CD4-positive, alpha-beta memory T cell (primary cell): ENCODE results near the gene KCNQ1. TPM values are rescaled to one million over a fixed set of nuclear protein-coding genes. Genes with fewer than 3 reads are reported as not detected.
A peak's percentile ranks its signal among the peaks of the same experiment; 100 is the strongest.

Experiments
- CTCF ChIA-PET: fragments of 350-600 bp; sonication (Branson Sonifier 250); formaldehyde crosslinking; loops from one replicate; lab custom pipeline; 2021; ENCODE audit warnings: inconsistent platforms; ENCODE audit not compliant: partially characterized antibody; lab: Charles Lee
- POLR2A ChIA-PET: fragments of 350-600 bp; sonication (Branson Sonifier 250); formaldehyde crosslinking; loops from one replicate; lab custom pipeline; 2021; ENCODE audit not compliant: partially characterized antibody; lab: Charles Lee
- DNase-seq, 5 donors: peaks; one replicate each; pipeline versions ENCODE4 v3.0.0 to v3.0.0-alpha.2; 2020 to 2022; ENCODE audit warnings: mixed read lengths in 1 of 5
- H3K27ac ChIP-seq: one replicate; pipeline ENCODE4 v1.7.0; 2013; ENCODE audit warnings: low read depth, low read length
- H3K27me3 ChIP-seq: 2 replicates; pipeline ENCODE4 v1.7.0; 2013; ENCODE audit warnings: mild to moderate bottlenecking, low read length, moderate library complexity; ENCODE audit not compliant: insufficient read depth
- H3K36me3 ChIP-seq: 2 replicates; pipeline ENCODE4 v1.7.0; 2013; ENCODE audit warnings: mild to moderate bottlenecking, low read length, moderate library complexity; ENCODE audit not compliant: insufficient read depth
- H3K4me1 ChIP-seq: 2 replicates; pipeline ENCODE4 v1.7.0; 2013; ENCODE audit warnings: mild to moderate bottlenecking, low read length, moderate library complexity; ENCODE audit not compliant: insufficient read depth
- H3K4me3 ChIP-seq, 2 donors: one replicate each; pipeline ENCODE4 v1.7.0; 2013; ENCODE audit warnings: low read length in 2 of 2, mild to moderate bottlenecking in 1 of 2
- H3K9me3 ChIP-seq, 2 donors: one replicate each; pipeline ENCODE4 v1.7.0; 2013; ENCODE audit warnings: low read length in 2 of 2, control low read depth in 1 of 2; ENCODE audit not compliant: control insufficient read depth in 1 of 2
- H3K27ac Mint-ChIP-seq, 7 donors: one replicate each; pipeline ENCODE4 v1.8.0; 2020 to 2021; ENCODE audit warnings: mixed read lengths in 7 of 7, mild to moderate bottlenecking in 6 of 7, inconsistent platforms in 3 of 7, moderate library complexity in 3 of 7
- H3K27me3 Mint-ChIP-seq, 2 donors: one replicate each; pipeline ENCODE4 v1.8.0; 2020 to 2021; ENCODE audit warnings: mixed read lengths in 2 of 2
- H3K36me3 Mint-ChIP-seq, 2 donors: one replicate each; pipeline ENCODE4 v1.8.0; 2020 to 2021; ENCODE audit warnings: mixed read lengths in 2 of 2, inconsistent platforms in 1 of 2, mild to moderate bottlenecking in 1 of 2
- H3K4me1 Mint-ChIP-seq, 4 donors: one replicate each; pipeline ENCODE4 v1.8.0; 2020 to 2021; ENCODE audit warnings: mixed read lengths in 4 of 4, mild to moderate bottlenecking in 1 of 4
- H3K4me3 Mint-ChIP-seq, 8 donors: one replicate each; pipeline ENCODE4 v1.8.0; 2020 to 2021; ENCODE audit warnings: mixed read lengths in 8 of 8, mild to moderate bottlenecking in 7 of 8, moderate library complexity in 6 of 8, inconsistent platforms in 3 of 8
- H3K9me3 Mint-ChIP-seq, 8 donors: one replicate each; pipeline ENCODE4 v1.8.0; 2020 to 2021; ENCODE audit warnings: mixed read lengths in 8 of 8, mild to moderate bottlenecking in 5 of 8, inconsistent platforms in 3 of 8, moderate library complexity in 1 of 8
- intact Hi-C: fragments of 100-400 bp; cut with micrococcal nuclease; formaldehyde crosslinking; loops from one replicate; pipeline ENCODE4 v1.15.1; 2023
- polyA plus RNA-seq, 2 donors: library from polyadenylated mRNA; unstranded; fragments of 300-500 nt; fragmentation: Illumina TruSeq; gene quantifications; one replicate each; pipeline ENCODE4 v1.2.3, GENCODE V29; 2021
- total RNA-seq, 2 experiments: library from RNA; stranded (reverse); gene quantifications; one replicate each; pipeline ENCODE4 v1.2.3, GENCODE V29; 2021

KCNQ1 gene
- total and polyA plus RNA-seq, 4 experiments from 2014 or later: 5.4 to 21.7 (median 21.5) TPM

- Mint-ChIP-seq H3K4me3 (no peak overlapping the region), H3K4me1 (peaks cover 0 to 2% (median under 1%) of the 10 kb centered on the region in 4 donors), H3K27ac (no peak overlapping the region), H3K36me3 (peaks cover 2 to 4% of the 10 kb centered on the region in 2 donors), H3K27me3 (no peaks in the 10 kb centered on the region), H3K9me3 (peaks cover 0 to 4% (median 0%) of the 10 kb centered on the region in 8 donors)
- no peaks in the 10 kb centered on the region for H3K9me3 ChIP-seq
- ChIA-PET POLR2A (no interaction called here), CTCF (no interaction called here)
- no peaks in the 10 kb centered on the region for H3K27me3 ChIP-seq
- H3K27ac ChIP-seq: no peak overlapping the region
- H3K36me3 ChIP-seq: no peaks in the 10 kb centered on the region
- H3K4me1 ChIP-seq: no peaks in the 10 kb centered on the region
- no peak for DNase-seq
- H3K4me3 ChIP-seq: no peak overlapping the region
- intact Hi-C loops: no loop called here
These were observed 358.6 kb downstream of the KCNQ1 start for GRCh38 chr11:2803186-2804091.

GRCh38 chr11:2804189-2804588 lies 359.4 kb downstream of the KCNQ1 start:
- no peak for DNase-seq
- H3K9me3 ChIP-seq: no peaks in the 10 kb centered on the region
- H3K4me3 Mint-ChIP-seq: no peak overlapping the region
- H3K36me3 Mint-ChIP-seq: peaks cover 2 to 3% of the 10 kb centered on the region in 2 donors
- H3K4me1 Mint-ChIP-seq: peaks cover 0 to 5% (median 4%) of the 10 kb centered on the region in 4 donors
- CTCF ChIA-PET: no interaction called here
- intact Hi-C loops: no loop called here
- H3K27me3 Mint-ChIP-seq: no peaks in the 10 kb centered on the region
- POLR2A ChIA-PET: no interaction called here
- peaks cover 0 to 3% (median 0%) of the 10 kb centered on the region in 8 donors for H3K9me3 Mint-ChIP-seq
- H3K27me3 ChIP-seq: no peaks in the 10 kb centered on the region
- H3K4me1 ChIP-seq: no peaks in the 10 kb centered on the region
- no peak overlapping the region for H3K27ac ChIP-seq
- H3K36me3 ChIP-seq: no peaks in the 10 kb centered on the region
- H3K27ac Mint-ChIP-seq: no peak overlapping the region
- no peak overlapping the region for H3K4me3 ChIP-seq

GRCh38 chr11:2804701-2805387 lies 360.0 kb downstream of the KCNQ1 start:
- no peaks in the 10 kb centered on the region for H3K27me3 ChIP-seq
- ChIA-PET POLR2A (no interaction called here), CTCF (no interaction called here)
- no peaks in the 10 kb centered on the region for H3K36me3 ChIP-seq
- Mint-ChIP-seq H3K4me3 (peak overlapping the region in 1 of 8 donors; percentile 15), H3K27ac (no peak overlapping the region), H3K27me3 (no peaks in the 10 kb centered on the region), H3K9me3 (peaks cover 0 to 2% (median 0%) of the 10 kb centered on the region in 8 donors), H3K4me1 (peaks cover 5 to 10% (median 8%) of the 10 kb centered on the region in 4 donors), H3K36me3 (peaks cover 2 to 6% of the 10 kb centered on the region in 2 donors)
- H3K9me3 ChIP-seq: no peaks in the 10 kb centered on the region
- no peak overlapping the region for H3K4me3 ChIP-seq
- intact Hi-C loops: no loop called here
- no peak for DNase-seq
- H3K4me1 ChIP-seq: no peaks in the 10 kb centered on the region
- no peak overlapping the region for H3K27ac ChIP-seq

GRCh38 chr11:2805388-2806056 lies 360.7 kb downstream of the KCNQ1 start:
- DNase-seq: no peak
- no peak overlapping the region for H3K4me3 Mint-ChIP-seq
- H3K27ac ChIP-seq: no peak overlapping the region
- peaks cover 5 to 13% (median 8%) of the 10 kb centered on the region in 4 donors for H3K4me1 Mint-ChIP-seq
- peak overlapping the region in 1 of 7 donors; percentile 81 for H3K27ac Mint-ChIP-seq
- H3K27me3 Mint-ChIP-seq: no peaks in the 10 kb centered on the region
- H3K27me3 ChIP-seq: no peaks in the 10 kb centered on the region
- intact Hi-C loops: no loop called here
- H3K36me3 Mint-ChIP-seq: peaks cover 2 to 6% of the 10 kb centered on the region in 2 donors
- no peaks in the 10 kb centered on the region for H3K4me1 ChIP-seq
- no peaks in the 10 kb centered on the region for H3K9me3 ChIP-seq
- ChIA-PET CTCF (no interaction called here), POLR2A (no interaction called here)
- H3K4me3 ChIP-seq: no peak overlapping the region
- H3K9me3 Mint-ChIP-seq: peaks cover 0 to 2% (median 0%) of the 10 kb centered on the region in 8 donors
- no peaks in the 10 kb centered on the region for H3K36me3 ChIP-seq

- Histone ChIP-seq H3K4me3 (no peak overlapping the region), H3K4me1 (no peaks in the 10 kb centered on the region), H3K27ac (no peak overlapping the region), H3K9me3 (no peaks in the 10 kb centered on the region), H3K36me3 (no peaks in the 10 kb centered on the region), H3K27me3 (no peaks in the 10 kb centered on the region)
- Mint-ChIP-seq H3K27ac (no peak overlapping the region), H3K27me3 (no peaks in the 10 kb centered on the region), H3K36me3 (peaks cover 2 to 6% of the 10 kb centered on the region in 2 donors), H3K9me3 (peaks cover 0 to 2% (median 0%) of the 10 kb centered on the region in 8 donors), H3K4me1 (peaks cover 5 to 22% (median 9%) of the 10 kb centered on the region in 4 donors), H3K4me3 (no peak overlapping the region)
- intact Hi-C loops: no loop called here
- no peak for DNase-seq
- ChIA-PET CTCF (no interaction called here), POLR2A (no interaction called here)
These were observed 361.7 kb downstream of the KCNQ1 start for GRCh38 chr11:2806351-2807024.

- H3K27ac Mint-ChIP-seq: no peak overlapping the region
- H3K27me3 ChIP-seq: no peaks in the 10 kb centered on the region
- ChIA-PET CTCF (no interaction called here), POLR2A (no interaction called here)
- peaks cover 9 to 25% (median 9%) of the 10 kb centered on the region in 4 donors for H3K4me1 Mint-ChIP-seq
- intact Hi-C loops: no loop called here
- H3K9me3 ChIP-seq: no peaks in the 10 kb centered on the region
- H3K36me3 ChIP-seq: no peaks in the 10 kb centered on the region
- peaks cover 0 to 2% (median 0%) of the 10 kb centered on the region in 8 donors for H3K9me3 Mint-ChIP-seq
- H3K4me3 ChIP-seq: no peak overlapping the region
- H3K36me3 Mint-ChIP-seq: peaks cover 2 to 6% of the 10 kb centered on the region in 2 donors
- no peak for DNase-seq
- no peaks in the 10 kb centered on the region for H3K27me3 Mint-ChIP-seq
- no peak overlapping the region for H3K27ac ChIP-seq
- no peak overlapping the region for H3K4me3 Mint-ChIP-seq
- H3K4me1 ChIP-seq: no peaks in the 10 kb centered on the region
These were observed 362.3 kb downstream of the KCNQ1 start for GRCh38 chr11:2807025-2807681.
